Non-pigmented ciliary epithelial cell (primary cell): ENCODE measurements around the gene MYH9.

Experiments used
- DNase-seq: peaks from one replicate; pipeline ENCODE4 v3.0.0-alpha.2; 2010; ENCODE audit warnings: low read depth

Gene MYH9

GRCh38 chr22:36245805-36246356, 141.9 kb downstream of the MYH9 start:
- no peak for DNase-seq

- DNase-seq: no peak
These were observed 143.0 kb downstream of the MYH9 start for GRCh38 chr22:36244522-36245391.

DNA sequence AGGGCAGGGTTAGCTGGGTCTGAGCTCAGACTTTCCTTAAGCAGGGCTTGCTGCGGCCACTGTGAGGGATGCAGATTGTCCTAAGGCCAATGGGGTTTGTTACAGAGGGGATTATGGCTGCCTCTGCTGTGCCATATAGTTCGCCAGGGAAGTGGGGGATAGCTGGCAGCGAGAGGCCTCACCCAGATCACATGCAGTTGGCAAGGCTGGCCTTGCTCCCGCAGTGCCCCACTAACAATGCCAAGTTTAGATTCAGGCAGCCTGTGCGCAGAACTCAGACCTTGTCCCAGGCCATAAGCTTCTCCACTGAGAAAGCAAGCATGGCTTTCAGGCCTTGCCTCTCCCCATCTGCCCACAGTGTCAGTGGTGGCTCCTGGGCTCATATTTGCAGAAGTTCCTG, 143.8 kb downstream of the MYH9 start:
- DNase-seq: no peak

DNA sequence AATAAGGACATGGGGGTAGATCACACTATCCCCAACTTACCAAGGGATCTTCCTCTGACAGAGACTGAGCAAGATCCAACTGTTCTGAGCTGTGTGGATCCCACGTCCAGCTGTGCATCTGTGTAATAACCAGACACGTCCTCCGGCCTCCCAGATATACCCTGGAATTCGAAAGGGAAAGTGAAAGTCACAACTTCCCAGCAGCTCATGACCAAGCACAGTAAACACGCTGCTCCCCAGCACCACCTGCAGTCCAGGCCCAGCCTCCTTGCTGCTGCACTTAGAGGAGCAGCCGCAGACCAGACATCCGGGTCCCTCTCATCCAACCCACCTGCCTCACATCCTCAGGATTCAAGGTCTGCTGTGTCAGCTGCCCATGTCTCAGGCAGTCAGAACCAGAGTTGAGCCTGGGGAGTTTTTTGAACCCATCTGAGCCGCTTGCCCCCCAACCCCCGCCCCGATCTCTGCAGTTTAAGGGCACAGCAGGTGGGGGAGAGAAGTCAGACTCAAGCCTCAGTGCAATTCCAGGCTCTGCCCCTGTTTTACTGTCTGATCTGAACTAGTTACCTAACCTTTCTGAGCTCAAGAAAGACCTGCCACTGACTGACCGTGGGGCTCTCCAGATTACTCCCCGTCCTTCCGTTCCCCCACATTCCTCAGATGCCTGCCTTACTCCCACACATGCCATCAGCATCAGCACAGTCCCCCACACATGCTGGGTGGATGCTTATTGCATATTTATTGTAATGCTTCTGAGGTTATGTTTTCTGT, 148.2 kb downstream of the MYH9 start, which contains the start of gene APOL2:
TSS of gene APOL2 (minus strand) at position 127 of the 771 bp plus-strand sequence. CDS start 6,365 bp downstream, outside the sequence.
- peak; percentile 87 for DNase-seq

DNA sequence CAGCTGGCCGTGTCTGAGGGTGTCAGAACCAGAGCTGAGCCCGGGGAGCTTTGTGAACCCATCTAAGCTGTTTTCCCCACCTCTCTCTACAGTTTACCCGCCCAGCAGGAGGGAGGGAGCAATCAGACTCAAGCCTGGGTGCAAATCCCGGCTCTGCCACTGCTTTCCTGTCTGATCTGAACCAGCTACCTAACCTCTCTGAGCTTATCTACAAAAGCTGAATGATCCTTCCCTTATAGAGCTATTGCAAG, 148.7 kb downstream of the MYH9 start:
- no peak for DNase-seq

- no peak for DNase-seq
These were observed 149.2 kb downstream of the MYH9 start for GRCh38 chr22:36238373-36239149.

DNA sequence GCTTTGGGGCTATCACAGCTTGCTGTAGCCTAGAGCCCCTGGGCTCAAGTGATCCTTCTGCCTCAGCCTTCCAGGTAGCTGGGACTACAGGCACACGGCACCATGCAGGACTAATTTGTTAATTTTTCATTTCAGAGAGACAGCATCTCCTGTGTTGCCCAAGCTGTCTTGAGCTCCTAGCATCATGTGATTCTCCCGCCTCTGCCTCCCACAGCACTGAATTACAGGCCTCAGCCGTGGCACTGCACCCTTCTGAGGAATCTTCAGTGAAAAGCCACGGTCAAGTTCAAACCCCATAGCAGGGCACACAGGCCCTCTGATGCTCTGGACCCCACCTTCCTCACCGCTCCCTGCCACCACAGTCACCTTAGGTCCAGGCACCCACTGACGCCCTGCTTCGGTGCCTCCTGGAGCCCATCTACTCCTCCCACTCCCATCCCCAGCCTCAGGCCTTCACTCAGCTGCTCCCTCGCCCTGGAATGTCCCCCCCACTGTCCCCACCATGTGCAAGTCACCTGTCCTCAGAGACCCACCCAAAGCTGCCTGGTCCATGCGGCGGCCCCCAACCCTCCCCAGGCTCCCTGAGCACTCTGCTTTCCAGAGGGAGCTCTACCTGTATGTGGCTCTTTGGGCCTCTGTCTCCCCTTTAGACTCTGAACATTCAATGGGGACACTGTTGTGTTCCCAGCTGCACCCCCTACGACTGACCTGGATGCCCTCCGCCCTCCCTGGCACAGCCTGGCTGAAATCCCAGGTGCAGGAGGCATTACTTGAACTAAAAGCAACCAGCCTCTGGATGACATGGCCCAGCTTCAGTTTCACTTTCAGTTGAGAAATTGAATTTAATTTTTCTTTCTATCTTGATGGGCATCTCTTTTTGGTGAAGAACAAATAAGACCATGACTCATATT, 150.1 kb downstream of the MYH9 start:
- DNase-seq: no peak

DNA sequence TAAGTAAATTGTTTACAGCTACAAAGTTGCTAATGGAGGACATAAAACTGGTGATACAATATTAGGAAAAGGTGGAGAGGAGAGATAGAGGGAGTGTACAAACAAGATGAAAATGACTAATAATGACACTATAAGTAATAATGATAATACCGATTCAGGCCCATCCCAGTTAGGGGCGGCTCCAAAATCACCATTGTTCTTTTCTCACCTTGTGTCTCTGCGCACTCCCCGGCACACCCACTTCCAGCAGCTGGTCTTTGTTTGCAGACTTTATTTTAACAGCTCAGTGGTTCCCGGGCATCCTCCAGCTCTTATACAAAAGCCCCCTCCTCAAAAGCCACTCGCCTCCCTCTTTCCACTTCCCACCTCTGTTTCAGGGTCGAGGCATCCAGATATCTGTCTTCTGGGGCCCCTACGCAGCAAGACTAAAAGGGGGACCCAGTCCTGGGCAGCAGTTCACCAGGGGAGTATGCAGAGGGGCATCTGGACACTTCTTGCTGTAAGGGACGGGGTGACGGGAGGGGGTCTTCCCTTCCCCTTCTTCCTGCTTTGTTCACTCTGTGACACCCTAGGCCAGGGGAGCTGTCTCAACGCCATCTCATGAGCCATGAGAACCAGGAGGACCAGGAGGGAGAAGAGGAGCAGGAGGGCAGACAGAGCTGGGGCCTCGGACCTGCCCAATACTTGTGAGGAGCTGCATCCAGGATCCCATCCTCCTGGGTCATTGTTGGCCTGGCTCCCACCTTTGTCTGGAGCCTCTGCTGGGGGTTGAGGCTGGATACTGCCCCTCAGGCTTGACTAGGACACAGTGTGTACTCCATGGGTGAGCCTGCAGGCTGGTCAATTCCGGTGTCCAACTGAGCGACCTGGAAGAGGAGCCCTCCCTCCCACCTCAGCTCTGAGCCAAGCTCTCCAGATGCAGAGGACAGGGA, 151.1 kb downstream of the MYH9 start:
- no peak for DNase-seq

- no peak for DNase-seq
These were observed 152.2 kb downstream of the MYH9 start for GRCh38 chr22:36235585-36235984.

DNA sequence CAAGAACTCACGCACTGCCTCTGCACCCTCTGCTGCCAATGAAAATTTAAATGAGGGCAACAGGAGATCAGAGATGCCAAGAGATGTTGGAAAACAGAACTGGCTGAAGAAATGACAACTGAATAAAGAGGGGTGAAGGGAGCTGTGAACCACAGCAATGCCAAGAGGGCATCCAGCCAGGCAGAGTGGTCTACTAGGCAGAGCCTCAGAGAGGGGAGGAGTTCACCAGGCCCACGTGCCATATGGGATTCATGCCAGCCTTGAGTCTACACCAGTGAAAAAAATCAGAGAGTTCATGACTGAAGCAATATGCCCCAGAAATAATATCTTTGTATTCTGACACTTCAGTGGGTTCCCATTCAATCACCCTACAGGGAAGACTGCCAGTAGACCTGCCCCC, 152.8 kb downstream of the MYH9 start:
- no peak for DNase-seq

GRCh38 chr22:36234213-36234612, 153.6 kb downstream of the MYH9 start:
- no peak for DNase-seq

DNA sequence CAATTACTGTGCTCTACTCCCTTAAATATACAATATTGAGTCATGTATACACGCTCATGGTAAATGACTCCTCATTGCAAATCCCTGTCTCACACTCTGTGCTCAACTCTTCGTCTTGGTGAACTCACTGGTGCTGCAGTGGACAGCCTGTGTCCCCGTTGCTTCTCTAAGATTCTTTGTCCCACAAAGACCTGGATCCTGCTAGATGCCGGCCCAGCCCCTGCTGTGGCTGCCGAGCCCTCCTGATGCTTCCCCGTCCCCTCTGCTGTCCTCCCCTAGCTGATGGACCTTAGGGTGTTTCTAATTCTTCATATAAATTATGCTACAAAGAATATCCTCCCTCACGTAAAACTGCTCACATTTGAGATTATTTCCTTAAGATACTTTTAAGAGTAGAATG, 154.0 kb downstream of the MYH9 start:
- DNase-seq: no peak

GRCh38 chr22:36232715-36233401, 154.9 kb downstream of the MYH9 start:
- no peak for DNase-seq
